IPS-15b (cell line): Measurements from ENCODE around the gene TMEM242.
A peak's percentile ranks its signal among the peaks of the same experiment; 100 is the strongest.

Experiments
- H3K27me3 ChIP-seq: one replicate; pipeline ENCODE4 v1.6.1; 2013; ENCODE audit warnings: low read length; ENCODE audit not compliant: control insufficient read depth, insufficient read depth
- H3K36me3 ChIP-seq: one replicate; pipeline ENCODE4 v1.6.1; 2013; ENCODE audit warnings: low read length; ENCODE audit not compliant: control insufficient read depth, insufficient read depth
- H3K4me1 ChIP-seq: one replicate; pipeline ENCODE4 v1.6.1; 2013; ENCODE audit warnings: mild to moderate bottlenecking, low read length; ENCODE audit not compliant: control insufficient read depth, insufficient read depth
- H3K4me3 ChIP-seq: one replicate; pipeline ENCODE4 v1.5.1; 2013; ENCODE audit warnings: low read depth, low read length
- H3K9ac ChIP-seq: one replicate; pipeline ENCODE4 v1.6.1; 2013; ENCODE audit warnings: low read depth, mild to moderate bottlenecking, low read length
- H3K9me3 ChIP-seq: one replicate; pipeline ENCODE4 v1.6.1; 2013; ENCODE audit warnings: mild to moderate bottlenecking, low read length; ENCODE audit not compliant: control insufficient read depth, insufficient read depth

The TMEM242 gene

GRCh38 chr6:157323255-157323965 lies at the start of gene TMEM242:
Gene TMEM242 (minus strand): TSS chr6:157323519. CDS start chr6:157323499, 20 bp downstream.
- Histone ChIP-seq H3K4me1 (no peaks in the 10 kb centered on the region), H3K27me3 (peaks cover 15% of the 10 kb centered on the region)

GRCh38 chr6:157372501-157373280 lies 49.4 kb upstream of the TMEM242 start:
- peaks cover 7% of the 10 kb centered on the region for H3K4me1 ChIP-seq
- H3K36me3 ChIP-seq: no peaks in the 10 kb centered on the region
- no peak overlapping the region for H3K4me3 ChIP-seq
- H3K9me3 ChIP-seq: no peaks in the 10 kb centered on the region
- H3K9ac ChIP-seq: no peak overlapping the region
- peaks cover 20% of the 10 kb centered on the region for H3K27me3 ChIP-seq

More at GRCh38 chr6:157323255-157323965, at the start of gene TMEM242:
- Histone ChIP-seq H3K4me3 (peak within 1 kb of the TSS; percentile 94), H3K36me3 (no peaks in the 10 kb centered on the region), H3K9ac (peak within 1 kb of the TSS; percentile 77), H3K9me3 (no peaks in the 10 kb centered on the region)

GRCh38 chr6:157370755-157371154 lies 47.4 kb upstream of the TMEM242 start:
- H3K27me3 ChIP-seq: peaks cover 5% of the 10 kb centered on the region
- H3K9me3 ChIP-seq: no peaks in the 10 kb centered on the region
- H3K4me3 ChIP-seq: no peak overlapping the region
- no peak overlapping the region for H3K9ac ChIP-seq
- peaks cover 7% of the 10 kb centered on the region for H3K4me1 ChIP-seq
- no peaks in the 10 kb centered on the region for H3K36me3 ChIP-seq

GRCh38 chr6:157368359-157369049 lies 45.2 kb upstream of the TMEM242 start:
- Histone ChIP-seq H3K9ac (no peak overlapping the region), H3K4me3 (no peak overlapping the region), H3K27me3 (no peaks in the 10 kb centered on the region), H3K4me1 (peaks cover 3% of the 10 kb centered on the region), H3K36me3 (no peaks in the 10 kb centered on the region), H3K9me3 (no peaks in the 10 kb centered on the region)

GRCh38 chr6:157366648-157367047 lies 43.3 kb upstream of the TMEM242 start:
- Histone ChIP-seq H3K27me3 (no peaks in the 10 kb centered on the region), H3K9me3 (no peaks in the 10 kb centered on the region)

GRCh38 chr6:157364705-157365104 lies 41.4 kb upstream of the TMEM242 start:
- Histone ChIP-seq H3K36me3 (no peaks in the 10 kb centered on the region), H3K9me3 (no peaks in the 10 kb centered on the region), H3K9ac (no peak overlapping the region), H3K4me1 (peaks cover 3% of the 10 kb centered on the region), H3K27me3 (no peaks in the 10 kb centered on the region), H3K4me3 (no peak overlapping the region)

More at GRCh38 chr6:157366648-157367047, 43.3 kb upstream of the TMEM242 start:
- no peak overlapping the region for H3K9ac ChIP-seq
- no peaks in the 10 kb centered on the region for H3K36me3 ChIP-seq
- no peak overlapping the region for H3K4me3 ChIP-seq
- peaks cover 3% of the 10 kb centered on the region for H3K4me1 ChIP-seq

- H3K4me3 ChIP-seq: no peak overlapping the region
- H3K4me1 ChIP-seq: no peaks in the 10 kb centered on the region
- H3K36me3 ChIP-seq: no peaks in the 10 kb centered on the region
- no peaks in the 10 kb centered on the region for H3K27me3 ChIP-seq
- no peak overlapping the region for H3K9ac ChIP-seq
- H3K9me3 ChIP-seq: no peaks in the 10 kb centered on the region
These were observed 38.6 kb upstream of the TMEM242 start for GRCh38 chr6:157361886-157362285.

GRCh38 chr6:157358287-157358686 lies 35.0 kb upstream of the TMEM242 start:
- H3K36me3 ChIP-seq: no peaks in the 10 kb centered on the region

GRCh38 chr6:157346373-157346772 lies 23.1 kb upstream of the TMEM242 start:
- Histone ChIP-seq H3K4me3 (no peak overlapping the region), H3K36me3 (no peaks in the 10 kb centered on the region), H3K4me1 (no peaks in the 10 kb centered on the region), H3K27me3 (no peaks in the 10 kb centered on the region), H3K9ac (no peak overlapping the region), H3K9me3 (no peaks in the 10 kb centered on the region)

More at GRCh38 chr6:157358287-157358686, 35.0 kb upstream of the TMEM242 start:
- Histone ChIP-seq H3K27me3 (no peaks in the 10 kb centered on the region), H3K4me1 (no peaks in the 10 kb centered on the region), H3K4me3 (no peak overlapping the region), H3K9ac (no peak overlapping the region), H3K9me3 (no peaks in the 10 kb centered on the region)

GRCh38 chr6:157343732-157344131 lies 20.4 kb upstream of the TMEM242 start:
- Histone ChIP-seq H3K27me3 (no peaks in the 10 kb centered on the region), H3K36me3 (no peaks in the 10 kb centered on the region)

GRCh38 chr6:157339432-157339831 lies 16.1 kb upstream of the TMEM242 start:
- no peaks in the 10 kb centered on the region for H3K27me3 ChIP-seq
- no peak overlapping the region for H3K9ac ChIP-seq
- no peak overlapping the region for H3K4me3 ChIP-seq
- H3K4me1 ChIP-seq: no peaks in the 10 kb centered on the region
- H3K36me3 ChIP-seq: no peaks in the 10 kb centered on the region
- H3K9me3 ChIP-seq: no peaks in the 10 kb centered on the region

More at GRCh38 chr6:157343732-157344131, 20.4 kb upstream of the TMEM242 start:
- Histone ChIP-seq H3K4me3 (no peak overlapping the region), H3K9ac (no peak overlapping the region), H3K4me1 (no peaks in the 10 kb centered on the region), H3K9me3 (no peaks in the 10 kb centered on the region)
